Gastroesophageal sphincter (tissue), 3 donors: Measurements from ENCODE around the gene NBAS.

Experiments used
- CTCF ChIP-seq, 4 experiments: fragments of 200-600 bp in 2 of 4; fragments of 450-650 bp in 2 of 4; sonication (generic) in 1 of 4; IDR thresholded peaks; one replicate each; pipeline ENCODE4 v1.5.1; 2017 to 2019; ENCODE audit warnings: antibody characterized with exemption in 4 of 4, mild to moderate bottlenecking in 2 of 4, moderate library complexity in 2 of 4
- POLR2A ChIP-seq, 2 donors: fragments of 450-650 bp; IDR thresholded peaks; one replicate each; pipeline ENCODE4 v1.6.1; 2017; ENCODE audit warnings: antibody characterized with exemption in 2 of 2, mild to moderate bottlenecking in 2 of 2, moderate library complexity in 1 of 2
- POLR2AphosphoS5 ChIP-seq: sonication (generic); formaldehyde crosslinking; IDR thresholded peaks from one replicate; pipeline ENCODE4 v1.6.1; 2017; ENCODE audit warnings: antibody characterized with exemption

GRCh38 chr2:15241929-15242328 lies 319.2 kb downstream of the NBAS start:
- TF ChIP-seq CTCF (IDR thresholded peaks at IDR 0.05) (no peak), POLR2A (IDR thresholded peaks at IDR 0.05) (no peak), POLR2AphosphoS5 (no peak)
